Measurements from ENCODE around the gene SKA3. TPM values are rescaled to one million over a fixed set of nuclear protein-coding genes. Genes with fewer than 3 reads are reported as not detected.

Gene SKA3
- total and polyA plus RNA-seq, 4 donors = 0.50 to 3.2 (median 1.8) TPM

- ATAC-seq (ENCODE audit: insufficient read depth, low FRiP score) = no peak
These were observed 11.7 kb downstream of the SKA3 start for GRCh38 chr13:21164631-21165030.

GRCh38 chr13:21152251-21152899, 24.0 kb downstream of the SKA3 start:
- Histone ChIP-seq H3K36me3 (ENCODE audit: control insufficient read depth in 4 of 4, insufficient read depth in 4 of 4, low read length in 4 of 4) (peaks cover 0 to 14% (median 6%) of the 10 kb centered on the region in 4 donors), H3K4me3 (no peak overlapping the region), H3K27me3 (ENCODE audit: control insufficient read depth in 3 of 3, insufficient read depth in 3 of 3, low read length in 2 of 3) (no peaks in the 10 kb centered on the region), H3K27ac (ENCODE audit: low read depth in 1 of 2, low read length in 1 of 2) (no peak overlapping the region), H3K4me1 (ENCODE audit: control insufficient read depth in 5 of 5, insufficient read depth in 5 of 5, low read length in 5 of 5) (peaks cover 0 to 7% (median 0%) of the 10 kb centered on the region in 5 donors), H3K9ac (ENCODE audit: insufficient read depth in 1 of 2, low read length in 2 of 2) (no peak overlapping the region), H3K9me3 (ENCODE audit: control insufficient read depth in 4 of 4, insufficient read depth in 3 of 4, low read length in 3 of 4) (no peaks in the 10 kb centered on the region)
- no peak for ATAC-seq (ENCODE audit: insufficient read depth, low FRiP score)
- no peak for TF ChIP-seq CTCF (IDR thresholded peaks at IDR 0.05; ENCODE audit: control extremely low read depth, extremely low read depth)
- WGBS, 2 donors = 88 to 92% methylated on average over 8 of the region's 8 CpGs
- no peak for DNase-seq

More at GRCh38 chr13:21164631-21165030, 11.7 kb downstream of the SKA3 start:
- H3K4me1 ChIP-seq (ENCODE audit: control insufficient read depth in 5 of 5, insufficient read depth in 5 of 5, low read length in 5 of 5) = no peaks in the 10 kb centered on the region
- DNase-seq = no peak
- no peaks in the 10 kb centered on the region for H3K36me3 ChIP-seq (ENCODE audit: control insufficient read depth in 4 of 4, insufficient read depth in 4 of 4, low read length in 4 of 4)
- H3K9ac ChIP-seq (ENCODE audit: insufficient read depth in 1 of 2, low read length in 2 of 2) = no peak overlapping the region
- H3K27ac ChIP-seq (ENCODE audit: low read depth in 1 of 2, low read length in 1 of 2) = no peak overlapping the region
- H3K4me3 ChIP-seq = no peak overlapping the region
- 96 to 97% methylated on average over 4 of the region's 4 CpGs for whole genome bisulfite sequencing, 2 donors
- H3K27me3 ChIP-seq (ENCODE audit: control insufficient read depth in 3 of 3, insufficient read depth in 3 of 3, low read length in 2 of 3) = no peaks in the 10 kb centered on the region
- TF ChIP-seq CTCF (IDR thresholded peaks at IDR 0.05; ENCODE audit: control extremely low read depth, extremely low read depth) = no peak
- no peaks in the 10 kb centered on the region for H3K9me3 ChIP-seq (ENCODE audit: control insufficient read depth in 4 of 4, insufficient read depth in 3 of 4, low read length in 3 of 4)

GRCh38 chr13:21150013-21150412, 26.3 kb downstream of the SKA3 start:
- Histone ChIP-seq H3K36me3 (ENCODE audit: control insufficient read depth in 4 of 4, insufficient read depth in 4 of 4, low read length in 4 of 4) (peaks cover 3 to 18% (median 11%) of the 10 kb centered on the region in 4 donors), H3K9me3 (ENCODE audit: control insufficient read depth in 4 of 4, insufficient read depth in 3 of 4, low read length in 3 of 4) (no peaks in the 10 kb centered on the region), H3K27ac (ENCODE audit: low read depth in 1 of 2, low read length in 1 of 2) (peak overlapping the region in 1 of 2 donors; percentile 10), H3K27me3 (ENCODE audit: control insufficient read depth in 3 of 3, insufficient read depth in 3 of 3, low read length in 2 of 3) (no peaks in the 10 kb centered on the region), H3K4me1 (ENCODE audit: control insufficient read depth in 5 of 5, insufficient read depth in 5 of 5, low read length in 5 of 5) (peaks cover 0 to 7% (median 0%) of the 10 kb centered on the region in 5 donors), H3K9ac (ENCODE audit: insufficient read depth in 1 of 2, low read length in 2 of 2) (no peak overlapping the region), H3K4me3 (no peak overlapping the region)
- TF ChIP-seq CTCF (IDR thresholded peaks at IDR 0.05; ENCODE audit: control extremely low read depth, extremely low read depth) = no peak
- DNase-seq (no peak), ATAC-seq (ENCODE audit: insufficient read depth, low FRiP score) (no peak)
- WGBS, 2 donors = 18 to 43% methylated on average over 1 of the region's 1 CpG

All from lung (tissue), 12 donors.